ENCODE data around the gene CCR1. TPM values are rescaled to one million over a fixed set of nuclear protein-coding genes. Genes with fewer than 3 reads are reported as not detected.
"Not testable (repeated sequence)": the region's sequence is repeated elsewhere in the genome, so short reads cannot be mapped to it uniquely, and the experiment has no call there.

The CCR1 gene
- total and polyA plus RNA-seq, 8 donors, result 5.2 to 84.5 (median 7.9) TPM

GRCh38 chr3:46184469-46184868 is 23.6 kb downstream of the CCR1 start:
- Histone ChIP-seq H3K4me1 (peaks cover 0 to 26% of the 10 kb centered on the region in 2 donors), H3K36me3 (no peaks in the 10 kb centered on the region), H3K27me3 (no peaks in the 10 kb centered on the region), H3K4me3 (no peak overlapping the region), H3K27ac (peak overlapping the region in 1 of 2 donors; percentile 66), H3K9me3 (no peaks in the 10 kb centered on the region)
- ATAC-seq (peak; percentile 43), DNase-seq (no peak)
- intact Hi-C loops (cut with DNase I), result no loop called here
- TF ChIP-seq CTCF (IDR thresholded peaks at IDR 0.05), result no peak

GRCh38 chr3:46183330-46183729 is 24.8 kb downstream of the CCR1 start:
- Histone ChIP-seq H3K27ac (peak overlapping the region in 1 of 2 donors; percentile 66), H3K4me1 (peaks cover 0 to 26% of the 10 kb centered on the region in 2 donors), H3K4me3 (no peak overlapping the region), H3K27me3 (no peaks in the 10 kb centered on the region), H3K36me3 (no peaks in the 10 kb centered on the region), H3K9me3 (no peaks in the 10 kb centered on the region)
- intact Hi-C loops (cut with DNase I), result no loop called here
- ATAC-seq, result peak; percentile 61
- no peak for TF ChIP-seq CTCF (IDR thresholded peaks at IDR 0.05)
- DNase-seq, result peak in 1 of 4 donors; percentile 78

- H3K4me3 ChIP-seq, result no peak overlapping the region
- ATAC-seq (no peak), DNase-seq (peak in 1 of 4 donors; percentile 45)
- peak overlapping the region in 1 of 2 donors; percentile 8 for H3K27ac ChIP-seq
- no peaks in the 10 kb centered on the region for H3K4me1 ChIP-seq
- H3K27me3 ChIP-seq, result no peaks in the 10 kb centered on the region
- no peaks in the 10 kb centered on the region for H3K36me3 ChIP-seq
- intact Hi-C loops (cut with DNase I), result no loop called here
- H3K9me3 ChIP-seq, result peaks cover 0 to 8% of the 10 kb centered on the region in 2 donors
- no peak for TF ChIP-seq CTCF (IDR thresholded peaks at IDR 0.05)
Observed at GRCh38 chr3:46168583-46169345, 39.3 kb downstream of the CCR1 start.

- H3K27ac ChIP-seq, result no peak overlapping the region
- no peak for TF ChIP-seq CTCF (IDR thresholded peaks at IDR 0.05)
- intact Hi-C loops (cut with DNase I), result no loop called here
- no peak overlapping the region for H3K4me3 ChIP-seq
- H3K36me3 ChIP-seq, result no peaks in the 10 kb centered on the region
- ATAC-seq (peak; percentile 75), DNase-seq (no peak)
- H3K4me1 ChIP-seq, result peaks cover 0 to 7% of the 10 kb centered on the region in 2 donors
- H3K27me3 ChIP-seq, result no peaks in the 10 kb centered on the region
- peaks cover 0 to 8% of the 10 kb centered on the region in 2 donors for H3K9me3 ChIP-seq
Observed at GRCh38 chr3:46163556-46164041, 44.5 kb downstream of the CCR1 start.

GRCh38 chr3:46162975-46163555 is 45.0 kb downstream of the CCR1 start:
- Histone ChIP-seq H3K4me1 (peaks cover 0 to 7% of the 10 kb centered on the region in 2 donors), H3K9me3 (peaks cover 0 to 10% of the 10 kb centered on the region in 2 donors), H3K27me3 (no peaks in the 10 kb centered on the region), H3K4me3 (no peak overlapping the region), H3K36me3 (no peaks in the 10 kb centered on the region), H3K27ac (no peak overlapping the region)
- TF ChIP-seq CTCF (IDR thresholded peaks at IDR 0.05), result no peak
- DNase-seq (peak in 1 of 4 donors; percentile 46), ATAC-seq (peak; percentile 90)
- intact Hi-C loops (cut with DNase I), result no loop called here

- H3K4me3 ChIP-seq; H3K9me3 ChIP-seq; H3K27me3 ChIP-seq; H3K27ac ChIP-seq; H3K36me3 ChIP-seq; DNase-seq; intact Hi-C loops (cut with DNase I); ATAC-seq: not testable (repeated sequence)
- H3K4me1 ChIP-seq, result peaks cover 0 to 10% of the 10 kb centered on the region in 2 donors
Observed at GRCh38 chr3:46157685-46158084, 50.4 kb downstream of the CCR1 start.

Measured in left lung (tissue), 10 donors.